ENCODE results near the gene SLC35F3. TPM values are rescaled to one million over a fixed set of nuclear protein-coding genes. Genes with fewer than 3 reads are reported as not detected.

The SLC35F3 gene
- polyA plus RNA-seq, 1 donor from 2014 or later: 13.9 TPM

DNA sequence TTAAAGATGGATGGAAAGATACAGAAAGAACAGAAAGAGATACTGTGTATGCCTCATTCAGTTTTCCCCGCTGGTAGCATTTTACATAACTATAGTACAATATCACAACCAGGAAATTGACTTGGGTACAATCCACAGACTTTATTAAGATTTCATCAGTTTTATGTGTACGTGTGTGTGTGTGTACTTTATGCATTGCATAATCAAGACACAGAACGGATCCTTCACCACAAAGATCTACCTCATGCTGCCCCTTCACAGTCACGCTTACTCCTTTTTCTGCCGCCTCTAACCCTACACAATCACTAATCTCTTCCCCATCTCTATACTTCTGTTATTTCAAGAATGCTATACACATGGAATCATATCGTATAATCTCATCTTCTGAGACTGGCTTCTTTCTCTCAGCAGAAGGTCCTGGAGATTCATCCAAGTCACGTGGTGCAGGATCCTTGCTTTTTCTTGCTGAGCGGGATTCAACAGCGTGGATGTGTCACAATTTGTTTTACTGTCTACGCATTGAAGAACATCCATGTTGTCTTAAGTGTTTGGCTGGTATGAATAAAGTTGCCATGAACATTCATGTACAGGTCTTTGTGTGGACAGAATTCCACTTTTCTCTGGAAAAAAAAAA lies 76.7 kb downstream of the SLC35F3 start:
- Histone ChIP-seq H3K27ac (ENCODE audit: low read length) (no peak overlapping the region), H2AFZ (ENCODE audit: low read depth, low read length) (no peak overlapping the region), H3K4me3 (ENCODE audit: low read length) (no peak overlapping the region), H3K79me2 (replicated peaks; ENCODE audit: insufficient read depth, low read length) (no peaks in the 10 kb centered on the region), H4K20me1 (ENCODE audit: insufficient read depth) (no peaks in the 10 kb centered on the region), H3F3A (ENCODE audit: insufficient read depth, low read length, poor library complexity, severe bottlenecking) (no peaks in the 10 kb centered on the region), H3K9me2 (ENCODE audit: insufficient read depth, low read length) (no peaks in the 10 kb centered on the region), H3K4me2 (ENCODE audit: low read length) (no peak overlapping the region), H3K36me3 (ENCODE audit: insufficient read depth, low read length) (no peaks in the 10 kb centered on the region), H3K9me3 (ENCODE audit: low read length) (no peaks in the 10 kb centered on the region), H3K9ac (ENCODE audit: low read length) (no peak overlapping the region), H3K27me3 (ENCODE audit: insufficient read depth, low read depth, low read length) (no peaks in the 10 kb centered on the region)
- TF ChIP-seq, protein P1, sequence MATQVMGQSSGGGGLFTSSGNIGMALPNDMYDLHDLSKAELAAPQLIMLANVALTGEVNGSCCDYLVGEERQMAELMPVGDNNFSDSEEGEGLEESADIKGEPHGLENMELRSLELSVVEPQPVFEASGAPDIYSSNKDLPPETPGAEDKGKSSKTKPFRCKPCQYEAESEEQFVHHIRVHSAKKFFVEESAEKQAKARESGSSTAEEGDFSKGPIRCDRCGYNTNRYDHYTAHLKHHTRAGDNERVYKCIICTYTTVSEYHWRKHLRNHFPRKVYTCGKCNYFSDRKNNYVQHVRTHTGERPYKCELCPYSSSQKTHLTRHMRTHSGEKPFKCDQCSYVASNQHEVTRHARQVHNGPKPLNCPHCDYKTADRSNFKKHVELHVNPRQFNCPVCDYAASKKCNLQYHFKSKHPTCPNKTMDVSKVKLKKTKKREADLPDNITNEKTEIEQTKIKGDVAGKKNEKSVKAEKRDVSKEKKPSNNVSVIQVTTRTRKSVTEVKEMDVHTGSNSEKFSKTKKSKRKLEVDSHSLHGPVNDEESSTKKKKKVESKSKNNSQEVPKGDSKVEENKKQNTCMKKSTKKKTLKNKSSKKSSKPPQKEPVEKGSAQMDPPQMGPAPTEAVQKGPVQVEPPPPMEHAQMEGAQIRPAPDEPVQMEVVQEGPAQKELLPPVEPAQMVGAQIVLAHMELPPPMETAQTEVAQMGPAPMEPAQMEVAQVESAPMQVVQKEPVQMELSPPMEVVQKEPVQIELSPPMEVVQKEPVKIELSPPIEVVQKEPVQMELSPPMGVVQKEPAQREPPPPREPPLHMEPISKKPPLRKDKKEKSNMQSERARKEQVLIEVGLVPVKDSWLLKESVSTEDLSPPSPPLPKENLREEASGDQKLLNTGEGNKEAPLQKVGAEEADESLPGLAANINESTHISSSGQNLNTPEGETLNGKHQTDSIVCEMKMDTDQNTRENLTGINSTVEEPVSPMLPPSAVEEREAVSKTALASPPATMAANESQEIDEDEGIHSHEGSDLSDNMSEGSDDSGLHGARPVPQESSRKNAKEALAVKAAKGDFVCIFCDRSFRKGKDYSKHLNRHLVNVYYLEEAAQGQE (IDR thresholded peaks at IDR 0.05; ENCODE audit: borderline replicate concordance): no peak
- TF ChIP-seq, protein P2, sequence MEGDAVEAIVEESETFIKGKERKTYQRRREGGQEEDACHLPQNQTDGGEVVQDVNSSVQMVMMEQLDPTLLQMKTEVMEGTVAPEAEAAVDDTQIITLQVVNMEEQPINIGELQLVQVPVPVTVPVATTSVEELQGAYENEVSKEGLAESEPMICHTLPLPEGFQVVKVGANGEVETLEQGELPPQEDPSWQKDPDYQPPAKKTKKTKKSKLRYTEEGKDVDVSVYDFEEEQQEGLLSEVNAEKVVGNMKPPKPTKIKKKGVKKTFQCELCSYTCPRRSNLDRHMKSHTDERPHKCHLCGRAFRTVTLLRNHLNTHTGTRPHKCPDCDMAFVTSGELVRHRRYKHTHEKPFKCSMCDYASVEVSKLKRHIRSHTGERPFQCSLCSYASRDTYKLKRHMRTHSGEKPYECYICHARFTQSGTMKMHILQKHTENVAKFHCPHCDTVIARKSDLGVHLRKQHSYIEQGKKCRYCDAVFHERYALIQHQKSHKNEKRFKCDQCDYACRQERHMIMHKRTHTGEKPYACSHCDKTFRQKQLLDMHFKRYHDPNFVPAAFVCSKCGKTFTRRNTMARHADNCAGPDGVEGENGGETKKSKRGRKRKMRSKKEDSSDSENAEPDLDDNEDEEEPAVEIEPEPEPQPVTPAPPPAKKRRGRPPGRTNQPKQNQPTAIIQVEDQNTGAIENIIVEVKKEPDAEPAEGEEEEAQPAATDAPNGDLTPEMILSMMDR (IDR thresholded peaks at IDR 0.05; ENCODE audit: poor library complexity, severe bottlenecking): no peak
- TF ChIP-seq EP300 (conservative IDR thresholded peaks at IDR 0.05; ENCODE audit: poor library complexity, severe bottlenecking): no peak
- no peak for TF ChIP-seq POLR2AphosphoS5 (IDR thresholded peaks at IDR 0.05)
- TF ChIP-seq RAD21 (conservative IDR thresholded peaks at IDR 0.05): no peak
- TF ChIP-seq TAF1 (IDR thresholded peaks at IDR 0.05; ENCODE audit: low read depth): no peak
- TF ChIP-seq EZH2 (IDR thresholded peaks at IDR 0.05; ENCODE audit: borderline replicate concordance, insufficient read depth, low read length, poor library complexity, severe bottlenecking): no peak
- TF ChIP-seq MXI1 (conservative IDR thresholded peaks at IDR 0.05; ENCODE audit: poor library complexity, severe bottlenecking): no peak
- no peak for TF ChIP-seq SMC3 (conservative IDR thresholded peaks at IDR 0.05; ENCODE audit: poor library complexity)

DNA sequence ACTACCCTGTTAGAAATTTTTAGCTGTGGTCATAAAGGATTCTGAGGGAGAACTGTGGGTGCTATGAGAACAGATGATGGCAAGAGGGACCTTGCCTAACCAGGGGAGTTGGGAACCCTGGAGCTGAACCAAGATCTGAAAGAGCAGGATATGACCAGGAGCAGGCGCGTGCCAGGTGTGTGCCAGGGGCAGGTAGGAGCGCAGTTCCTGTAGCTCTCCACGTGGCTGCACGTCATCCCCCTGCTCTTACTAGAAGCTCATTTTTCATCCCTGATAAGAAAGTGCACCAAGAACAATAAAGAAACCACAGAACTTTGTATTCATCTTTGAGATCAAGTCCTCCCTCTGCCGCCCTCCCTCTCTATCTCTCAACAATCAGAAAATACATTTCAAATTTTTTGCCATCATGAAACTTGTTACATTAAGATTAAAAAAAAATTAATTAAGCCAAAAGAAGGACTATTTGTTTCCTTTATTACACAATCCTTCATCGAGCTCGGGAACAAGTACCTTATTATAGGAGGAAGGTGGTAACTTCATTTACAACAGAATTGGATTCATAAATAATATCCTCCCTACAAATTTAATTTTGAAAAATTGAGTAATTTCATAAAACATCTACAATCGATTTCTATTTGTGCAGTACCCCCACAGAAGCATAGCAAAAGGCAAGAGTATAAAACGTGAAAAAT lies 78.5 kb downstream of the SLC35F3 start:
- H3K36me3 ChIP-seq (ENCODE audit: insufficient read depth, low read length): no peaks in the 10 kb centered on the region
- H3K9ac ChIP-seq (ENCODE audit: low read length): no peak overlapping the region
- no peaks in the 10 kb centered on the region for H4K20me1 ChIP-seq (ENCODE audit: insufficient read depth)
- H3K4me2 ChIP-seq (ENCODE audit: low read length): no peak overlapping the region
- H3K4me3 ChIP-seq (ENCODE audit: low read length): no peak overlapping the region
- H3K9me2 ChIP-seq (ENCODE audit: insufficient read depth, low read length): no peaks in the 10 kb centered on the region
- no peak overlapping the region for H3K27ac ChIP-seq (ENCODE audit: low read length)
- no peaks in the 10 kb centered on the region for H3K9me3 ChIP-seq (ENCODE audit: low read length)
- no peaks in the 10 kb centered on the region for H3F3A ChIP-seq (ENCODE audit: insufficient read depth, low read length, poor library complexity, severe bottlenecking)
- no peaks in the 10 kb centered on the region for H3K79me2 ChIP-seq (replicated peaks; ENCODE audit: insufficient read depth, low read length)
- no peaks in the 10 kb centered on the region for H3K27me3 ChIP-seq (ENCODE audit: insufficient read depth, low read depth, low read length)
- H2AFZ ChIP-seq (ENCODE audit: low read depth, low read length): no peak overlapping the region
- TF ChIP-seq SMC3 (conservative IDR thresholded peaks at IDR 0.05; ENCODE audit: poor library complexity): no peak
- no peak for TF ChIP-seq TAF1 (IDR thresholded peaks at IDR 0.05; ENCODE audit: low read depth)
- TF ChIP-seq RAD21 (conservative IDR thresholded peaks at IDR 0.05): no peak
